Measurements from ENCODE around the gene VEPH1. TPM values are rescaled to one million over a fixed set of nuclear protein-coding genes. Genes with fewer than 3 reads are reported as not detected.

Gene VEPH1
- total and polyA plus RNA-seq, 9 of the 15 experiments (the other 6 are each of a cell fraction or from before 2014, with no cell fraction given): 4.5 to 15.6 (median 5.8) TPM

GRCh38 chr3:157301755-157302154 is 201.5 kb downstream of the VEPH1 start:
- no peaks in the 10 kb centered on the region for H3K79me2 ChIP-seq (ENCODE audit: control insufficient read depth, insufficient read depth, low read length)
- H3K4me2 ChIP-seq (ENCODE audit: insufficient read depth, low read length): no peak overlapping the region
- TF ChIP-seq ZNF311 (CRISPR knock-in tag; IDR thresholded peaks at IDR 0.05) (peak; percentile 27; the same call in 1 of the 2 replicates), TBP (optimal IDR thresholded peaks at IDR 0.05; ENCODE audit: low read depth, low read length) (no peak), KLF6 (CRISPR knock-in tag; IDR thresholded peaks at IDR 0.05; ENCODE audit: borderline replicate concordance) (0 out of 2 replicates have a peak, but pooled peaks have one; percentile 60), ZNF175 (CRISPR knock-in tag; IDR thresholded peaks at IDR 0.05; ENCODE audit: low read depth) (0 out of 2 replicates have a peak, but pooled peaks have one; percentile 59), CEBPG (CRISPR knock-in tag; IDR thresholded peaks at IDR 0.05) (no peak), CEBPG (tag; conservative IDR thresholded peaks at IDR 0.05 in 1 of 2, IDR thresholded peaks at IDR 0.05 in 1 of 2) (peak in 1 of 2 experiments; percentile 7; a peak in 1 of 4 replicates), SMAD3 (CRISPR knock-in tag; conservative IDR thresholded peaks at IDR 0.05) (peak; percentile 72; the same call in 1 of the 2 replicates), GTF2A2 (tag; IDR thresholded peaks at IDR 0.05) (0 out of 2 replicates have a peak, but pooled peaks have one; percentile 9), DMBX1 (CRISPR knock-in tag; IDR thresholded peaks at IDR 0.05; ENCODE audit: borderline replicate concordance) (peak; percentile 47; the same call in 1 of the 2 replicates), OTX1 (CRISPR knock-in tag; IDR thresholded peaks at IDR 0.05) (no peak), RCOR1 (IDR thresholded peaks at IDR 0.05; ENCODE audit: borderline replicate concordance in 1 of 2, low read depth in 2 of 2, low read length in 2 of 2) (no peak), LEF1 (IDR thresholded peaks at IDR 0.05) (no peak), KDM1A (IDR thresholded peaks at IDR 0.05) (no peak), ZNF507 (tag; conservative IDR thresholded peaks at IDR 0.05) (no peak)
- H3K9me1 ChIP-seq (ENCODE audit: control insufficient read depth, insufficient read depth, low read length): no peaks in the 10 kb centered on the region
- H3K36me3 ChIP-seq (ENCODE audit: control insufficient read depth, insufficient read depth, low read length): no peaks in the 10 kb centered on the region
- H3K27me3 ChIP-seq (ENCODE audit: control insufficient read depth in 2 of 2, insufficient read depth in 2 of 2, low read length in 2 of 2): no peaks in the 10 kb centered on the region
- H3K9ac ChIP-seq (ENCODE audit: insufficient read depth in 1 of 2, low read depth in 2 of 2, low read length in 2 of 2): no peak overlapping the region
- no TSS peak for BruUV-seq (replicated peaks)
- intact Hi-C loops (cut with micrococcal nuclease): no loop called here
- in situ Hi-C loops (cut with MboI): no loop called here
- FAIRE-seq (no peak), DNase-seq (ENCODE audit: extremely low read depth in 1 of 4, low spot score in 3 of 4) (no peak), ATAC-seq (no peak)
- no peaks in the 10 kb centered on the region for H4K20me1 ChIP-seq (replicated peaks; ENCODE audit: control insufficient read depth, insufficient read depth, low read length)
- no peak overlapping the region for H3K4me3 ChIP-seq
- H3K9me3 ChIP-seq (replicated peaks; ENCODE audit: control insufficient read depth, insufficient read depth, low read depth, low read length): no peaks in the 10 kb centered on the region; the same call in 1 of the 2 replicates
- H2AFZ ChIP-seq (ENCODE audit: low read depth, low read length): no peak overlapping the region; the same call in 1 of the 2 replicates
- H3K27ac ChIP-seq (ENCODE audit: extremely low read depth, low read depth, low read length): no peak overlapping the region
- CTCF ChIA-PET (ENCODE audit: low intra/inter-chr PET ratio): no interaction called here
- H3K4me1 ChIP-seq (replicated peaks in 1 of 2; ENCODE audit: control insufficient read depth in 2 of 2, insufficient read depth in 2 of 2, low read length in 2 of 2): peaks cover 0 to 7% of the 10 kb centered on the region in 2 experiments; a peak in 2 of 5 replicates
- WGBS (ENCODE audit: insufficient coverage, low coverage, missing lambda C conversion rate): 49% methylated on average over 2 of the region's 2 CpGs
- POLR2A ChIA-PET: interaction anchor here (0.7 kb wide), 1 partner anchor 26 kb away, joined by 3 read pairs; no protein-coding TSS in a partner anchor
